PC-9 (cell line): ENCODE measurements around the gene SLC9A3.

Source experiments
- EZH2 ChIP-seq: fragments of 200-600 bp; sonication (generic); IDR thresholded peaks from 2 replicates; pipeline ENCODE4 v1.8.0; 2017; ENCODE audit warnings: antibody characterized with exemption, low read depth
- TF ChIP-seq, protein P1 (sequence below): fragments of 200-600 bp; sonication (generic); conservative IDR thresholded peaks from 2 replicates; pipeline ENCODE4 v1.6.1; 2017; ENCODE audit warnings: mixed run types, antibody characterized with exemption, mild to moderate bottlenecking, moderate library complexity

DNA sequence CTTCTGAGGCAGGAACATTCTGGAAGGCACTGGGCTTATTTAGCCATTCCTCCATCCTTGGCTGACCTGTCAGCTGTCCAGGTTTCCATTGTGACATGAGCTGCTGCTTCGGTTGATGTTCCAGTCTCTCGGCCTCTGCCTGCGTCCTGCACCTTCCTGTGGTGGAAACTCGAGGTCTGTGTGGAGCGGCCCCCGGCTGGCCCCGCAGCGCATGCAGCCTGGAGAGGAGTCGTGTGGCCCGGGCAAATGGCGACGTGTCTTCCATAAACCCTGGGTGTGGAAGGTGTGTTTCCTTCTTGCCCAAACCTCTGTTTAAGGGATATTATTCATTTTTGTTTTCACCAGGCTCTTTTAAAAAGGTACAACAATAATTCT is 36.5 kb upstream of the SLC9A3 start:
- TF ChIP-seq, protein P1, sequence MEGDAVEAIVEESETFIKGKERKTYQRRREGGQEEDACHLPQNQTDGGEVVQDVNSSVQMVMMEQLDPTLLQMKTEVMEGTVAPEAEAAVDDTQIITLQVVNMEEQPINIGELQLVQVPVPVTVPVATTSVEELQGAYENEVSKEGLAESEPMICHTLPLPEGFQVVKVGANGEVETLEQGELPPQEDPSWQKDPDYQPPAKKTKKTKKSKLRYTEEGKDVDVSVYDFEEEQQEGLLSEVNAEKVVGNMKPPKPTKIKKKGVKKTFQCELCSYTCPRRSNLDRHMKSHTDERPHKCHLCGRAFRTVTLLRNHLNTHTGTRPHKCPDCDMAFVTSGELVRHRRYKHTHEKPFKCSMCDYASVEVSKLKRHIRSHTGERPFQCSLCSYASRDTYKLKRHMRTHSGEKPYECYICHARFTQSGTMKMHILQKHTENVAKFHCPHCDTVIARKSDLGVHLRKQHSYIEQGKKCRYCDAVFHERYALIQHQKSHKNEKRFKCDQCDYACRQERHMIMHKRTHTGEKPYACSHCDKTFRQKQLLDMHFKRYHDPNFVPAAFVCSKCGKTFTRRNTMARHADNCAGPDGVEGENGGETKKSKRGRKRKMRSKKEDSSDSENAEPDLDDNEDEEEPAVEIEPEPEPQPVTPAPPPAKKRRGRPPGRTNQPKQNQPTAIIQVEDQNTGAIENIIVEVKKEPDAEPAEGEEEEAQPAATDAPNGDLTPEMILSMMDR, result no peak
- no peak for TF ChIP-seq EZH2
